Measurements from ENCODE around the gene SPIN1. TPM values are rescaled to one million over a fixed set of nuclear protein-coding genes. Genes with fewer than 3 reads are reported as not detected.

The SPIN1 gene
- total and polyA plus RNA-seq, 2 of the 8 experiments (the other 6 are each of a cell fraction or from before 2014, with no cell fraction given) = 69.9 to 139 TPM

DNA sequence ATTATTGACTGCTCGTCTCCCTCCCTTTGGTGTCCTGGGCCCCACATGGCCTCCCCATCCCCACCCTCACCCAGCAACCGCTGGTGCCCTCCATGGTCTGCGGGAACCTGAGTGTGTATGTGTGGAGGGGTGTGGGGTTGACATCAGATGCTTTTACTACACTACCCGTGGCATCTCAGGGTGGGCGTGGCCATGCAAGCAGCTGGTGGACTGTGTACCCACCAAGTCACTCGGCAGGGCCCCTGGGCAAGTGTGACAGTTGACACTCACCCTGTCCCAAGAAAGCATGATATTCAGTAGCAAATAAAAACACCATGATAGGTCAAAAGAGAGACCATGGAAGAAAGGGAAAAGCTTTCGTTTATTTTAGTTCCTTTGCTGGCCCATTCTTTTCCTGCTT lies 139.4 kb downstream of the SPIN1 start (continued):
- TF ChIP-seq RNF2 (IDR thresholded peaks at IDR 0.05; ENCODE audit: borderline replicate concordance, low read depth, low read length, missing control alignments, poor library complexity, severe bottlenecking) (no peak), CTBP2 (IDR thresholded peaks at IDR 0.05; ENCODE audit: borderline replicate concordance, insufficient read depth, insufficient read length, low read length) (no peak)
- TF ChIP-seq, protein P1, sequence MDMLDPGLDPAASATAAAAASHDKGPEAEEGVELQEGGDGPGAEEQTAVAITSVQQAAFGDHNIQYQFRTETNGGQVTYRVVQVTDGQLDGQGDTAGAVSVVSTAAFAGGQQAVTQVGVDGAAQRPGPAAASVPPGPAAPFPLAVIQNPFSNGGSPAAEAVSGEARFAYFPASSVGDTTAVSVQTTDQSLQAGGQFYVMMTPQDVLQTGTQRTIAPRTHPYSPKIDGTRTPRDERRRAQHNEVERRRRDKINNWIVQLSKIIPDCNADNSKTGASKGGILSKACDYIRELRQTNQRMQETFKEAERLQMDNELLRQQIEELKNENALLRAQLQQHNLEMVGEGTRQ (IDR thresholded peaks at IDR 0.05; ENCODE audit: low read length) = no peak

Other genes with a start within 250 kb of the SPIN1 start
- 0.15 and 0.20 TPM in 2 replicates for gene SPATA31C2, start 250.0 kb upstream of the SPIN1 start, total RNA-seq (2021; fragmentation: NEBNext Ultra II Directional; extraction: Animal tissue kit (Norgen Biotek cat#: 25700))
- gene SPATA31C2, start 250.0 kb upstream of the SPIN1 start, polyA plus RNA-seq (2011; rRNA removed) = 0.17 and 0.35 TPM in 2 replicates
- gene NXNL2, start 146.7 kb downstream of the SPIN1 start, total RNA-seq (2021; fragmentation: NEBNext Ultra II Directional; extraction: Animal tissue kit (Norgen Biotek cat#: 25700)) = 1.9 and 2.1 TPM in 2 replicates
- gene NXNL2, start 146.7 kb downstream of the SPIN1 start, polyA plus RNA-seq (2011; rRNA removed) = 2.6 and 5.6 TPM in 2 replicates